Skeletal muscle satellite cell (primary cell): ENCODE data around the gene JAK1.
A peak's percentile ranks its signal among the peaks of the same experiment; 100 is the strongest.

Experiments used
- H3K27me3 ChIP-seq: 2 replicates; pipeline ENCODE4 v1.7.0; 2013; ENCODE audit warnings: low read length; ENCODE audit not compliant: control insufficient read depth, insufficient read depth
- H3K36me3 ChIP-seq: 2 replicates; pipeline ENCODE4 v1.7.0; 2013; ENCODE audit warnings: mild to moderate bottlenecking, control low read depth, low read length; ENCODE audit not compliant: insufficient read depth
- H3K4me1 ChIP-seq: 2 replicates; pipeline ENCODE4 v1.7.0; 2013; ENCODE audit warnings: low read length; ENCODE audit not compliant: control insufficient read depth, insufficient read depth
- H3K4me2 ChIP-seq: 2 replicates; pipeline ENCODE4 v1.7.0; 2013; ENCODE audit warnings: mild to moderate bottlenecking, low read length
- H3K4me3 ChIP-seq: 2 replicates; pipeline ENCODE4 v1.7.0; 2013; ENCODE audit warnings: low read length
- H3K9ac ChIP-seq: 2 replicates; pipeline ENCODE4 v1.7.0; 2013; ENCODE audit warnings: mild to moderate bottlenecking, low read depth, low read length, moderate library complexity
- H3K9me3 ChIP-seq: replicated peaks from 2 replicates; pipeline ENCODE4 v1.7.0; 2013; ENCODE audit warnings: mild to moderate bottlenecking, control low read depth, low read length

The JAK1 gene

GRCh38 chr1:64975740-64976139 is 9.4 kb upstream of the JAK1 start:
- H3K9me3 ChIP-seq, result no peaks in the 10 kb centered on the region
- H3K36me3 ChIP-seq, result no peaks in the 10 kb centered on the region
- H3K27me3 ChIP-seq, result no peaks in the 10 kb centered on the region
- no peak overlapping the region for H3K9ac ChIP-seq
- no peaks in the 10 kb centered on the region for H3K4me1 ChIP-seq
- no peak overlapping the region for H3K4me2 ChIP-seq
- no peak overlapping the region for H3K4me3 ChIP-seq

- H3K4me2 ChIP-seq, result no peak overlapping the region
- no peaks in the 10 kb centered on the region for H3K9me3 ChIP-seq
- no peak overlapping the region for H3K4me3 ChIP-seq
- no peak overlapping the region for H3K9ac ChIP-seq
- no peaks in the 10 kb centered on the region for H3K4me1 ChIP-seq
- H3K36me3 ChIP-seq, result no peaks in the 10 kb centered on the region
- H3K27me3 ChIP-seq, result no peaks in the 10 kb centered on the region
Measured at GRCh38 chr1:64975127-64975526, 8.8 kb upstream of the JAK1 start.

GRCh38 chr1:64974288-64974825 is 8.0 kb upstream of the JAK1 start:
- H3K4me1 ChIP-seq, result no peaks in the 10 kb centered on the region
- no peaks in the 10 kb centered on the region for H3K27me3 ChIP-seq
- H3K4me3 ChIP-seq, result no peak overlapping the region
- H3K36me3 ChIP-seq, result no peaks in the 10 kb centered on the region
- no peaks in the 10 kb centered on the region for H3K9me3 ChIP-seq
- H3K4me2 ChIP-seq, result no peak overlapping the region
- no peak overlapping the region for H3K9ac ChIP-seq

- H3K9me3 ChIP-seq, result no peaks in the 10 kb centered on the region
- no peaks in the 10 kb centered on the region for H3K27me3 ChIP-seq
- no peaks in the 10 kb centered on the region for H3K4me1 ChIP-seq
- no peak overlapping the region for H3K4me3 ChIP-seq
- H3K4me2 ChIP-seq, result no peak overlapping the region
- no peaks in the 10 kb centered on the region for H3K36me3 ChIP-seq
- no peak overlapping the region for H3K9ac ChIP-seq
Measured at GRCh38 chr1:64973061-64973647, 6.8 kb upstream of the JAK1 start.

DNA sequence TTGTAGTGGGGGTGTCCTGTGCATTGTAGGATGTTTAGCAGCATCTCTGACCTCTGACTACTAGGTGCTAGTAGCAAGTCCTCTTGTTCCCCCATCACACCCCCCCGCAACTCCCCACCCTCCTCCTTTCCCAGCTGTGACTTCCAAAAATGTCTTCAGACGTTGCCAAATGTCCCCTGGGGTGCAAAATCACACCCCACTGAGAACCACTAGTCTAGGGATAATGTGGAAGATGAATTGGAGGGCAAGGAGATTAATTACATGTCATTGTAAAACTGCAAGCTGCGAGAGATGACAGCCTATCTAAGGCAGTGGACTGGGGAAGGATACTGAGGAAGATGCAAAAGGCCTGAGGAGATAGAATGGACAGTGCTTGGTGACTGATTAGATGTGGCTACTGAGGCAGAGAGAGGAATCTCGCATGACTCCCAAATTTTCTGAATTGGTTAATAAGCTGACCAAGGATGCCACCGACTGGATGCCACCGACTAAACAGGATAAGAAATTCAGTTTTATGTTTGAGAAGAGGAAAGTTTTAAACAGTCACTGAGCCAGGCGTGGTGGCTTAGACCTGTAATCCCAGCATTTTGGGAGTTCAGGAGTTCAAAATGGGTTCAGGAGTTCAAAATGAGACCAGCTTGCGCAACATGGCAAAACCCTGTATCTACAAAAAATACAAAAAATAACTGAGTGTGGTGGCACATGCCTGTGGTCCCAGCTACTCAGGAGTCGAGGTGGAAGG is 3.1 kb upstream of the JAK1 start:
- Histone ChIP-seq H3K4me1 (peaks cover 8% of the 10 kb centered on the region), H3K4me3 (no peak overlapping the region), H3K9me3 (no peaks in the 10 kb centered on the region), H3K36me3 (no peaks in the 10 kb centered on the region), H3K4me2 (no peak overlapping the region), H3K27me3 (no peaks in the 10 kb centered on the region), H3K9ac (no peak overlapping the region)

DNA sequence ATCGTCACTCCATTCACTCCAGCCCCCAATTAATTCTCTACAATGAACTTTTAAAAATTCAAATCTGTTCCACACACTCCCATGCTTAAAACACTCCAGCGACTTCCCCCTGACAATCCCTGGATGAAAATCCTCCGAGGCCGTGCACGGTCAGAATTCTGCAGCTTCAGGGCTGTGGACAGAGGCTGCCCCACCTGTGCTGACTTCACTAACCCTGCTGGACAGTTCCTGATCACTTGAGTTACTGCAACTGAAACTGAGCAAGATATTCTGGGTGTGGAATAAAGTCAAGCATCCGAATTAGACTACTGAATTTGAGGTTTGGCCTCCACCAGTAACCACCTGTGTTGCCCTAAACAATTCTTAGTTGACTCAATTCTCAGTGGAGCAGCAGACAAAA is 1.0 kb upstream of the JAK1 start:
- Histone ChIP-seq H3K4me3 (no peak overlapping the region), H3K9me3 (no peaks in the 10 kb centered on the region), H3K9ac (no peak overlapping the region), H3K4me2 (peak overlapping the region; percentile 91), H3K27me3 (no peaks in the 10 kb centered on the region), H3K36me3 (no peaks in the 10 kb centered on the region), H3K4me1 (peaks cover 9% of the 10 kb centered on the region)

GRCh38 chr1:64965366-64966157 is 787 bp downstream of the JAK1 start:
- peaks cover 9% of the 10 kb centered on the region for H3K4me1 ChIP-seq

DNA sequence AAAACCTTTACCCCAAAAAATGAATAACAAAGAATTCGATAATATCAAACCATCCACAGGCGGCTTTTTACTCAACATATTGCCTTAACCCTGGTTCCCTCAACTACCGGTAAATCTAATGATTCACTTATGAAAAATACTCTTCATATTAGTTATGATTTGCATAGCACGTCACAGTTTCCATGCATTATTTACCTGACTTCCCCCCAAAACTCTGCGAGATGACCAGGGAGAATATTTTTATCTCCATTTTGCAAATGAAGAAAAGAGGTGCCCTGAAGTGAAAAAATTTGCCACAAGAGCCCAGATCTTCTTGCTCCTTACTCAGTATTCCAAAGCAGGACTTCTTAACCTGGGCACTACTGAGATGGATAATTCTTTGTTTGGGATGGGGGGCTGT is 2.9 kb downstream of the JAK1 start:
- Histone ChIP-seq H3K4me1 (peaks cover 9% of the 10 kb centered on the region), H3K27me3 (no peaks in the 10 kb centered on the region), H3K4me2 (no peak overlapping the region), H3K36me3 (no peaks in the 10 kb centered on the region), H3K9ac (no peak overlapping the region), H3K9me3 (no peaks in the 10 kb centered on the region), H3K4me3 (no peak overlapping the region)

More at GRCh38 chr1:64965366-64966157, 787 bp downstream of the JAK1 start:
- Histone ChIP-seq H3K9me3 (no peaks in the 10 kb centered on the region), H3K9ac (peak overlapping the region; percentile 93), H3K36me3 (no peaks in the 10 kb centered on the region), H3K4me3 (peak overlapping the region; percentile 95), H3K27me3 (no peaks in the 10 kb centered on the region), H3K4me2 (peak overlapping the region; percentile 86)

DNA sequence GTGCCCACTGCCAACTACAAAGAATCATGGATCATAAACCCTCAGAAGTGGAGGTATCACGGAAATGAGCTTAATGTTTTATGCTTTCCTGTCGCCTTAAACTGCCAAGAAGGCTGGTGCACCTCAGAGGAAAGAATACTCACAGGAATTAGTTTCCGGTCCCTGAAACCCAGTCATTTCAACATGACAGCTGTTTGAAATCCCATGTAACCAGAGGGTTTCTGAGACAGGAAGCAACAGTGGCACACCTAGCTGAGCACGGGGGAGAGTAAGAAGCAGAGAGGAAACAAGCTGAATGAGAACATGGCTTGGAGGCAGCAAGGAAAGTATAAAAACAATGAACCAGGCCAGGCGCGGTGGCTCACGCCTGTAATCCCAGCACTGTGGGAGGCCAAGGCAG is 3.9 kb downstream of the JAK1 start:
- Histone ChIP-seq H3K9me3 (no peaks in the 10 kb centered on the region), H3K4me3 (no peak overlapping the region), H3K4me2 (no peak overlapping the region), H3K9ac (no peak overlapping the region), H3K27me3 (no peaks in the 10 kb centered on the region), H3K4me1 (peaks cover 9% of the 10 kb centered on the region), H3K36me3 (no peaks in the 10 kb centered on the region)

- Histone ChIP-seq H3K27me3 (no peaks in the 10 kb centered on the region), H3K9ac (no peak overlapping the region), H3K36me3 (no peaks in the 10 kb centered on the region), H3K9me3 (no peaks in the 10 kb centered on the region), H3K4me2 (no peak overlapping the region), H3K4me3 (no peak overlapping the region), H3K4me1 (peaks cover 13% of the 10 kb centered on the region)
Measured at GRCh38 chr1:64961923-64962322, 4.4 kb downstream of the JAK1 start.

GRCh38 chr1:64960731-64961130 is 5.6 kb downstream of the JAK1 start:
- Histone ChIP-seq H3K4me3 (no peak overlapping the region), H3K9me3 (no peaks in the 10 kb centered on the region), H3K9ac (no peak overlapping the region), H3K36me3 (no peaks in the 10 kb centered on the region), H3K4me2 (no peak overlapping the region), H3K4me1 (peaks cover 24% of the 10 kb centered on the region), H3K27me3 (no peaks in the 10 kb centered on the region)
